Stimulated activated memory B cell treated with anti-CD40 and anti-IgM and Interleukin-4, amounts not matched to agents 10 μg/mL and 1 μg/mL and 100 μg/mL, for 72 hours (primary cell): ENCODE results near the gene PLA2R1.

Experiments used
- ATAC-seq: fragments of 150-1000 bp; cut with Tn5 transposase; 2 replicates; pipeline ENCODE4 v1.10.0; 2021
- H3K27ac Mint-ChIP-seq: one replicate; pipeline ENCODE4 v1.8.0; 2022; ENCODE audit warnings: mild to moderate bottlenecking, mixed read lengths
- H3K27me3 Mint-ChIP-seq: one replicate; pipeline ENCODE4 v1.8.0; 2022; ENCODE audit warnings: mixed read lengths
- H3K36me3 Mint-ChIP-seq: one replicate; pipeline ENCODE4 v1.8.0; 2022; ENCODE audit warnings: mixed read lengths
- H3K4me1 Mint-ChIP-seq: one replicate; pipeline ENCODE4 v1.8.0; 2022; ENCODE audit warnings: mixed read lengths
- H3K4me3 Mint-ChIP-seq: one replicate; pipeline ENCODE4 v1.8.0; 2022; ENCODE audit warnings: mild to moderate bottlenecking, moderate library complexity, mixed read lengths
- H3K9me3 Mint-ChIP-seq: one replicate; pipeline ENCODE4 v1.8.0; 2022; ENCODE audit warnings: mixed read lengths

The PLA2R1 gene

GRCh38 chr2:160022162-160022561 lies 40.3 kb downstream of the PLA2R1 start:
- Mint-ChIP-seq H3K27me3 (peaks cover 24% of the 10 kb centered on the region), H3K36me3 (no peaks in the 10 kb centered on the region), H3K4me1 (no peaks in the 10 kb centered on the region), H3K4me3 (no peak overlapping the region), H3K27ac (no peak overlapping the region), H3K9me3 (peaks cover 3% of the 10 kb centered on the region)
- no peak for ATAC-seq

GRCh38 chr2:160019374-160020090 lies 42.9 kb downstream of the PLA2R1 start:
- Mint-ChIP-seq H3K9me3 (peaks cover 3% of the 10 kb centered on the region), H3K27me3 (peaks cover 7% of the 10 kb centered on the region), H3K4me3 (no peak overlapping the region), H3K27ac (no peak overlapping the region), H3K4me1 (no peaks in the 10 kb centered on the region), H3K36me3 (no peaks in the 10 kb centered on the region)
- no peak for ATAC-seq

GRCh38 chr2:160015746-160016145 lies 46.7 kb downstream of the PLA2R1 start:
- Mint-ChIP-seq H3K27me3 (no peaks in the 10 kb centered on the region), H3K4me1 (no peaks in the 10 kb centered on the region), H3K27ac (no peak overlapping the region), H3K36me3 (no peaks in the 10 kb centered on the region), H3K4me3 (no peak overlapping the region), H3K9me3 (no peaks in the 10 kb centered on the region)
- ATAC-seq: no peak

- H3K36me3 Mint-ChIP-seq: no peaks in the 10 kb centered on the region
- H3K4me1 Mint-ChIP-seq: no peaks in the 10 kb centered on the region
- ATAC-seq: no peak
- no peak overlapping the region for H3K27ac Mint-ChIP-seq
- no peaks in the 10 kb centered on the region for H3K27me3 Mint-ChIP-seq
- H3K4me3 Mint-ChIP-seq: no peak overlapping the region
- no peaks in the 10 kb centered on the region for H3K9me3 Mint-ChIP-seq
These were observed 48.2 kb downstream of the PLA2R1 start for GRCh38 chr2:160014227-160014626.

- peaks cover 19% of the 10 kb centered on the region for H3K27me3 Mint-ChIP-seq
- no peak overlapping the region for H3K27ac Mint-ChIP-seq
- no peak overlapping the region for H3K4me3 Mint-ChIP-seq
- H3K36me3 Mint-ChIP-seq: no peaks in the 10 kb centered on the region
- peak; percentile 13 for ATAC-seq
- H3K9me3 Mint-ChIP-seq: no peaks in the 10 kb centered on the region
- H3K4me1 Mint-ChIP-seq: no peaks in the 10 kb centered on the region
These were observed 51.9 kb downstream of the PLA2R1 start for GRCh38 chr2:160010361-160011145.

- H3K27ac Mint-ChIP-seq: no peak overlapping the region
- H3K4me1 Mint-ChIP-seq: no peaks in the 10 kb centered on the region
- H3K27me3 Mint-ChIP-seq: peaks cover 19% of the 10 kb centered on the region
- no peak for ATAC-seq
- no peaks in the 10 kb centered on the region for H3K9me3 Mint-ChIP-seq
- no peak overlapping the region for H3K4me3 Mint-ChIP-seq
- H3K36me3 Mint-ChIP-seq: no peaks in the 10 kb centered on the region
These were observed 55.3 kb downstream of the PLA2R1 start for GRCh38 chr2:160007111-160007510.

GRCh38 chr2:160006475-160006874 lies 55.9 kb downstream of the PLA2R1 start:
- no peak overlapping the region for H3K27ac Mint-ChIP-seq
- no peaks in the 10 kb centered on the region for H3K9me3 Mint-ChIP-seq
- H3K27me3 Mint-ChIP-seq: peaks cover 19% of the 10 kb centered on the region
- H3K4me3 Mint-ChIP-seq: no peak overlapping the region
- H3K4me1 Mint-ChIP-seq: no peaks in the 10 kb centered on the region
- no peak for ATAC-seq
- no peaks in the 10 kb centered on the region for H3K36me3 Mint-ChIP-seq

- no peaks in the 10 kb centered on the region for H3K9me3 Mint-ChIP-seq
- H3K27ac Mint-ChIP-seq: no peak overlapping the region
- H3K36me3 Mint-ChIP-seq: no peaks in the 10 kb centered on the region
- peaks cover 19% of the 10 kb centered on the region for H3K27me3 Mint-ChIP-seq
- H3K4me1 Mint-ChIP-seq: no peaks in the 10 kb centered on the region
- no peak overlapping the region for H3K4me3 Mint-ChIP-seq
- ATAC-seq: no peak
These were observed 56.5 kb downstream of the PLA2R1 start for GRCh38 chr2:160005908-160006307.

- ATAC-seq: no peak
- Mint-ChIP-seq H3K4me1 (no peaks in the 10 kb centered on the region), H3K27me3 (peaks cover 19% of the 10 kb centered on the region), H3K27ac (no peak overlapping the region), H3K36me3 (no peaks in the 10 kb centered on the region), H3K4me3 (no peak overlapping the region), H3K9me3 (no peaks in the 10 kb centered on the region)
These were observed 56.9 kb downstream of the PLA2R1 start for GRCh38 chr2:160005476-160005875.

GRCh38 chr2:159998961-159999360 lies 63.5 kb downstream of the PLA2R1 start:
- no peak overlapping the region for H3K4me3 Mint-ChIP-seq
- H3K4me1 Mint-ChIP-seq: no peaks in the 10 kb centered on the region
- no peaks in the 10 kb centered on the region for H3K36me3 Mint-ChIP-seq
- H3K27ac Mint-ChIP-seq: no peak overlapping the region
- ATAC-seq: no peak
- peaks cover 30% of the 10 kb centered on the region for H3K27me3 Mint-ChIP-seq
- H3K9me3 Mint-ChIP-seq: peaks cover 3% of the 10 kb centered on the region

- Mint-ChIP-seq H3K27me3 (peaks cover 30% of the 10 kb centered on the region), H3K4me1 (no peaks in the 10 kb centered on the region), H3K4me3 (no peak overlapping the region), H3K36me3 (no peaks in the 10 kb centered on the region), H3K27ac (no peak overlapping the region), H3K9me3 (peaks cover 3% of the 10 kb centered on the region)
- no peak for ATAC-seq
These were observed 64.2 kb downstream of the PLA2R1 start for GRCh38 chr2:159998243-159998642.

- ATAC-seq: no peak
- peaks cover 30% of the 10 kb centered on the region for H3K27me3 Mint-ChIP-seq
- no peaks in the 10 kb centered on the region for H3K4me1 Mint-ChIP-seq
- H3K4me3 Mint-ChIP-seq: no peak overlapping the region
- H3K27ac Mint-ChIP-seq: no peak overlapping the region
- H3K36me3 Mint-ChIP-seq: no peaks in the 10 kb centered on the region
- peaks cover 3% of the 10 kb centered on the region for H3K9me3 Mint-ChIP-seq
These were observed 65.4 kb downstream of the PLA2R1 start for GRCh38 chr2:159996792-159997546.

GRCh38 chr2:159995038-159995437 lies 67.4 kb downstream of the PLA2R1 start:
- H3K4me3 Mint-ChIP-seq: no peak overlapping the region
- no peaks in the 10 kb centered on the region for H3K4me1 Mint-ChIP-seq
- H3K27ac Mint-ChIP-seq: no peak overlapping the region
- H3K27me3 Mint-ChIP-seq: peaks cover 36% of the 10 kb centered on the region
- H3K36me3 Mint-ChIP-seq: no peaks in the 10 kb centered on the region
- no peak for ATAC-seq
- H3K9me3 Mint-ChIP-seq: no peaks in the 10 kb centered on the region

- Mint-ChIP-seq H3K9me3 (no peaks in the 10 kb centered on the region), H3K27ac (no peak overlapping the region), H3K4me1 (no peaks in the 10 kb centered on the region), H3K4me3 (no peak overlapping the region), H3K36me3 (no peaks in the 10 kb centered on the region), H3K27me3 (peaks cover 37% of the 10 kb centered on the region)
- ATAC-seq: no peak
These were observed 73.2 kb downstream of the PLA2R1 start for GRCh38 chr2:159989249-159989648.

- no peaks in the 10 kb centered on the region for H3K4me1 Mint-ChIP-seq
- no peaks in the 10 kb centered on the region for H3K9me3 Mint-ChIP-seq
- no peak overlapping the region for H3K27ac Mint-ChIP-seq
- peaks cover 35% of the 10 kb centered on the region for H3K27me3 Mint-ChIP-seq
- H3K36me3 Mint-ChIP-seq: no peaks in the 10 kb centered on the region
- no peak overlapping the region for H3K4me3 Mint-ChIP-seq
- no peak for ATAC-seq
These were observed 73.9 kb downstream of the PLA2R1 start for GRCh38 chr2:159988412-159988970.
